Suprapubic skin (tissue), 4 donors: ENCODE data around the gene EDAR. TPM values are rescaled to one million over a fixed set of nuclear protein-coding genes. Genes with fewer than 3 reads are reported as not detected.

Experiments
- DNase-seq, 2 donors: peaks; one replicate each; pipeline ENCODE4 v3.0.0-alpha.2; 2019; ENCODE audit warnings: low spot score in 2 of 2
- H3K27ac ChIP-seq: fragments of 200-600 bp; sonication (generic); one replicate; pipeline ENCODE4 v1.5.1; 2019
- H3K27me3 ChIP-seq: fragments of 200-600 bp; sonication (generic); one replicate; pipeline ENCODE4 v1.5.1; 2019
- H3K36me3 ChIP-seq: fragments of 200-600 bp; sonication (generic); one replicate; pipeline ENCODE4 v1.5.1; 2019
- H3K4me1 ChIP-seq: fragments of 200-600 bp; sonication (generic); one replicate; pipeline ENCODE4 v1.5.1; 2019
- H3K4me3 ChIP-seq: fragments of 200-600 bp; sonication (generic); one replicate; pipeline ENCODE4 v1.5.1; 2019; ENCODE audit warnings: mild to moderate bottlenecking
- H3K9me3 ChIP-seq: fragments of 200-600 bp; sonication (generic); one replicate; pipeline ENCODE4 v1.5.1; 2019
- CTCF ChIP-seq, 2 donors: fragments of 200-600 bp in 1 of 2; fragments of 450-650 bp in 1 of 2; sonication (generic) in 1 of 2; IDR thresholded peaks; one replicate each; pipeline ENCODE4 v1.5.1; 2016 to 2019; ENCODE audit warnings: antibody characterized with exemption in 2 of 2, mild to moderate bottlenecking in 1 of 2, moderate library complexity in 1 of 2
- EP300 ChIP-seq: sonication (generic); formaldehyde crosslinking; IDR thresholded peaks from one replicate; pipeline ENCODE4 v1.6.1; 2017; ENCODE audit warnings: antibody characterized with exemption
- POLR2A ChIP-seq, 2 donors: fragments of 450-650 bp; IDR thresholded peaks; one replicate each; pipeline ENCODE4 v1.6.1; 2017; ENCODE audit warnings: antibody characterized with exemption in 2 of 2, mild to moderate bottlenecking in 2 of 2, moderate library complexity in 2 of 2
- POLR2AphosphoS5 ChIP-seq, 3 donors: sonication (generic); formaldehyde crosslinking; IDR thresholded peaks; one replicate each; pipeline ENCODE4 v1.6.1; 2017; ENCODE audit warnings: antibody characterized with exemption in 3 of 3
- WGBS: methylation state at CpG from one replicate; pipeline ENCODE4 v1.1.5; 2018; 5-methylcytosine and 5-hydroxymethylcytosine counted together
- total RNA-seq, 4 donors: library from RNA; depleted of rRNA; stranded (reverse); fragments of >200 nt; gene quantifications; one replicate each; pipeline ENCODE4 v1.1.0, GENCODE V29; 2016

EDAR gene
- total RNA-seq, 4 donors from 2014 or later: 1.5 to 4.3 (median 2.2) TPM

GRCh38 chr2:108910541-108911396, 78.3 kb downstream of the EDAR start:
- Histone ChIP-seq H3K27me3 (peaks cover 3% of the 10 kb centered on the region), H3K27ac (no peak overlapping the region), H3K36me3 (no peaks in the 10 kb centered on the region), H3K4me3 (no peak overlapping the region), H3K4me1 (no peaks in the 10 kb centered on the region), H3K9me3 (no peaks in the 10 kb centered on the region)
- 78% methylated on average over 19 of the region's 20 CpGs for WGBS
- peak in 1 of 2 donors; percentile 65 for DNase-seq
- no peak for TF ChIP-seq CTCF (IDR thresholded peaks at IDR 0.05)
- no peak for TF ChIP-seq EP300
- TF ChIP-seq POLR2A (IDR thresholded peaks at IDR 0.05): no peak
- TF ChIP-seq POLR2AphosphoS5 (IDR thresholded peaks at IDR 0.05): no peak

- Histone ChIP-seq H3K27me3 (peaks cover 3% of the 10 kb centered on the region), H3K4me1 (no peaks in the 10 kb centered on the region), H3K27ac (no peak overlapping the region), H3K9me3 (no peaks in the 10 kb centered on the region), H3K36me3 (no peaks in the 10 kb centered on the region), H3K4me3 (no peak overlapping the region)
- WGBS: 70% methylated on average over 5 of the region's 12 CpGs
- DNase-seq: peak in 1 of 2 donors; percentile 66
- TF ChIP-seq POLR2A (IDR thresholded peaks at IDR 0.05) (no peak), EP300 (no peak), POLR2AphosphoS5 (IDR thresholded peaks at IDR 0.05) (no peak), CTCF (IDR thresholded peaks at IDR 0.05) (no peak)
Measured at GRCh38 chr2:108910011-108910431, 79.0 kb downstream of the EDAR start.

- Histone ChIP-seq H3K36me3 (no peaks in the 10 kb centered on the region), H3K4me1 (no peaks in the 10 kb centered on the region), H3K4me3 (no peak overlapping the region), H3K27me3 (peaks cover 3% of the 10 kb centered on the region), H3K27ac (no peak overlapping the region), H3K9me3 (no peaks in the 10 kb centered on the region)
- DNase-seq: peak in 1 of 2 donors; percentile 28
- WGBS: 79% methylated on average over 5 of the region's 9 CpGs
- TF ChIP-seq POLR2AphosphoS5 (IDR thresholded peaks at IDR 0.05): no peak
- TF ChIP-seq CTCF (IDR thresholded peaks at IDR 0.05): no peak
- no peak for TF ChIP-seq EP300
- TF ChIP-seq POLR2A (IDR thresholded peaks at IDR 0.05): no peak
Measured at GRCh38 chr2:108909275-108909823, 79.7 kb downstream of the EDAR start.

GRCh38 chr2:108908713-108909070, 80.3 kb downstream of the EDAR start:
- H3K9me3 ChIP-seq: no peaks in the 10 kb centered on the region
- TF ChIP-seq EP300: no peak
- TF ChIP-seq POLR2A (IDR thresholded peaks at IDR 0.05): no peak
- H3K27me3 ChIP-seq: peaks cover 3% of the 10 kb centered on the region
- DNase-seq: no peak
- no peak overlapping the region for H3K27ac ChIP-seq
- no peaks in the 10 kb centered on the region for H3K36me3 ChIP-seq
- no peaks in the 10 kb centered on the region for H3K4me1 ChIP-seq
- H3K4me3 ChIP-seq: no peak overlapping the region
- 82% methylated on average over 1 of the region's 1 CpG for WGBS

GRCh38 chr2:108907822-108908712, 81.0 kb downstream of the EDAR start:
- DNase-seq: peak in 1 of 2 donors; percentile 69
- no peaks in the 10 kb centered on the region for H3K9me3 ChIP-seq

More at GRCh38 chr2:108907822-108908712, 81.0 kb downstream of the EDAR start:
- Histone ChIP-seq H3K27ac (no peak overlapping the region), H3K4me1 (no peaks in the 10 kb centered on the region), H3K36me3 (no peaks in the 10 kb centered on the region), H3K4me3 (no peak overlapping the region), H3K27me3 (peaks cover 3% of the 10 kb centered on the region)
- TF ChIP-seq POLR2AphosphoS5 (IDR thresholded peaks at IDR 0.05): no peak
- TF ChIP-seq CTCF (IDR thresholded peaks at IDR 0.05): no peak
- WGBS: 79% methylated on average over 16 of the region's 24 CpGs
